Measurements from ENCODE around the gene HYPK. TPM values are rescaled to one million over a fixed set of nuclear protein-coding genes. Genes with fewer than 3 reads are reported as not detected.
A peak's percentile ranks its signal among the peaks of the same experiment; 100 is the strongest.

The HYPK gene
- total RNA-seq, 1 donor from 2014 or later, result 17.2 TPM

GRCh38 chr15:43771816-43772215, 28.6 kb upstream of the HYPK start:
- no peaks in the 10 kb centered on the region for H3K27me3 Mint-ChIP-seq
- H3K27ac Mint-ChIP-seq, result peak overlapping the region; percentile 99
- no peak for DNase-seq (ENCODE audit: extremely low spot score, unreplicated experiment)
- no peaks in the 10 kb centered on the region for H3K9me3 Mint-ChIP-seq
- no peak for TF ChIP-seq CTCF (conservative IDR thresholded peaks at IDR 0.05)
- H3K4me1 Mint-ChIP-seq (ENCODE audit: unreplicated experiment), result peaks cover 11% of the 10 kb centered on the region
- H3K36me3 Mint-ChIP-seq, result peaks cover 40% of the 10 kb centered on the region
- H3K4me3 Mint-ChIP-seq, result peak overlapping the region; percentile 74

- H3K9me3 Mint-ChIP-seq, result no peaks in the 10 kb centered on the region
- DNase-seq (ENCODE audit: extremely low spot score, unreplicated experiment), result no peak
- no peak for TF ChIP-seq CTCF (conservative IDR thresholded peaks at IDR 0.05)
- H3K4me3 Mint-ChIP-seq, result no peak overlapping the region
- H3K27me3 Mint-ChIP-seq, result no peaks in the 10 kb centered on the region
- peaks cover 13% of the 10 kb centered on the region for H3K4me1 Mint-ChIP-seq (ENCODE audit: unreplicated experiment)
- H3K36me3 Mint-ChIP-seq, result peaks cover 40% of the 10 kb centered on the region
- H3K27ac Mint-ChIP-seq, result peak overlapping the region; percentile 99
These were observed 27.8 kb upstream of the HYPK start for GRCh38 chr15:43772624-43773023.

GRCh38 chr15:43774062-43774461, 26.3 kb upstream of the HYPK start:
- no peak for TF ChIP-seq CTCF (conservative IDR thresholded peaks at IDR 0.05)
- Mint-ChIP-seq H3K9me3 (no peaks in the 10 kb centered on the region), H3K4me3 (no peak overlapping the region), H3K4me1 (ENCODE audit: unreplicated experiment) (peaks cover 14% of the 10 kb centered on the region), H3K27ac (peak overlapping the region; percentile 69), H3K36me3 (peaks cover 30% of the 10 kb centered on the region), H3K27me3 (no peaks in the 10 kb centered on the region)
- DNase-seq (ENCODE audit: extremely low spot score, unreplicated experiment), result no peak

- H3K4me1 Mint-ChIP-seq (ENCODE audit: unreplicated experiment), result peaks cover 14% of the 10 kb centered on the region
- peak overlapping the region; percentile 87 for H3K27ac Mint-ChIP-seq
- H3K36me3 Mint-ChIP-seq, result peaks cover 20% of the 10 kb centered on the region
- no peaks in the 10 kb centered on the region for H3K9me3 Mint-ChIP-seq
- peak overlapping the region; percentile 90 for H3K4me3 Mint-ChIP-seq
- H3K27me3 Mint-ChIP-seq, result no peaks in the 10 kb centered on the region
- no peak for DNase-seq (ENCODE audit: extremely low spot score, unreplicated experiment)
- peak; percentile 50 for TF ChIP-seq CTCF (conservative IDR thresholded peaks at IDR 0.05)
These were observed 24.9 kb upstream of the HYPK start for GRCh38 chr15:43775411-43775965.

- H3K36me3 Mint-ChIP-seq, result peaks cover 15% of the 10 kb centered on the region
- H3K4me1 Mint-ChIP-seq (ENCODE audit: unreplicated experiment), result peaks cover 14% of the 10 kb centered on the region
- no peaks in the 10 kb centered on the region for H3K27me3 Mint-ChIP-seq
- H3K27ac Mint-ChIP-seq, result peak overlapping the region; percentile 87
- H3K9me3 Mint-ChIP-seq, result no peaks in the 10 kb centered on the region
- peak overlapping the region; percentile 90 for H3K4me3 Mint-ChIP-seq
- no peak for TF ChIP-seq CTCF (conservative IDR thresholded peaks at IDR 0.05)
- no peak for DNase-seq (ENCODE audit: extremely low spot score, unreplicated experiment)
These were observed 24.2 kb upstream of the HYPK start for GRCh38 chr15:43776101-43776717.

Measured in type B pancreatic cell (in vitro differentiated cells).